ENCODE measurements around the gene CCL21.
"Not testable (repeated sequence)": the region's sequence is repeated elsewhere in the genome, so short reads cannot be mapped to it uniquely, and the experiment has no call there.

Gene CCL21

GRCh38 chr9:34710023-34710422 is at the start of gene CCL21:
Gene CCL21 (minus strand): TSS chr9:34710136. CDS start chr9:34710066, 70 bp downstream.
- FAIRE-seq (no peak), DNase-seq (ENCODE audit: extremely low spot score, insufficient read length, low read depth) (no peak)

- FAIRE-seq (no peak), DNase-seq (ENCODE audit: extremely low spot score, insufficient read length, low read depth) (no peak)
Observed at GRCh38 chr9:34759432-34760134, 49.6 kb upstream of the CCL21 start.

GRCh38 chr9:34750320-34750719 is 40.4 kb upstream of the CCL21 start:
- not testable (repeated sequence) for DNase-seq (ENCODE audit: extremely low spot score, insufficient read length, low read depth); FAIRE-seq

GRCh38 chr9:34746526-34746925 is 36.6 kb upstream of the CCL21 start:
- no peak for FAIRE-seq

GRCh38 chr9:34744295-34745221 is 34.6 kb upstream of the CCL21 start:
- no peak for FAIRE-seq
- DNase-seq (ENCODE audit: extremely low spot score, insufficient read length, low read depth), result no peak

More at GRCh38 chr9:34746526-34746925, 36.6 kb upstream of the CCL21 start:
- no peak for DNase-seq (ENCODE audit: extremely low spot score, insufficient read length, low read depth)

- FAIRE-seq, result no peak
- DNase-seq (ENCODE audit: extremely low spot score, insufficient read length, low read depth), result no peak
Observed at GRCh38 chr9:34742710-34743109, 32.8 kb upstream of the CCL21 start.

GRCh38 chr9:34741628-34742027 is 31.7 kb upstream of the CCL21 start:
- DNase-seq (ENCODE audit: extremely low spot score, insufficient read length, low read depth) (no peak), FAIRE-seq (no peak)

GRCh38 chr9:34740176-34740575 is 30.2 kb upstream of the CCL21 start:
- not testable (repeated sequence) for FAIRE-seq; DNase-seq (ENCODE audit: extremely low spot score, insufficient read length, low read depth)

GRCh38 chr9:34737677-34738260 is 27.8 kb upstream of the CCL21 start:
- FAIRE-seq (no peak), DNase-seq (ENCODE audit: extremely low spot score, insufficient read length, low read depth) (no peak)

- FAIRE-seq (no peak), DNase-seq (ENCODE audit: extremely low spot score, insufficient read length, low read depth) (no peak)
Observed at GRCh38 chr9:34734720-34735119, 24.8 kb upstream of the CCL21 start.

- DNase-seq (ENCODE audit: extremely low spot score, insufficient read length, low read depth) (no peak), FAIRE-seq (no peak)
Observed at GRCh38 chr9:34732886-34733285, 22.9 kb upstream of the CCL21 start.

- FAIRE-seq, result no peak
- no peak for DNase-seq (ENCODE audit: extremely low spot score, insufficient read length, low read depth)
Observed at GRCh38 chr9:34732478-34732877, 22.5 kb upstream of the CCL21 start.

GRCh38 chr9:34723141-34723540 is 13.2 kb upstream of the CCL21 start:
- no peak for DNase-seq (ENCODE audit: extremely low spot score, insufficient read length, low read depth)
- no peak for FAIRE-seq

GRCh38 chr9:34719769-34720025 is 9.8 kb upstream of the CCL21 start:
- DNase-seq (ENCODE audit: extremely low spot score, insufficient read length, low read depth); FAIRE-seq: not testable (repeated sequence)

- DNase-seq (ENCODE audit: extremely low spot score, insufficient read length, low read depth) (no peak), FAIRE-seq (no peak)
Observed at GRCh38 chr9:34719021-34719768, 9.3 kb upstream of the CCL21 start.

- FAIRE-seq (no peak), DNase-seq (ENCODE audit: extremely low spot score, insufficient read length, low read depth) (no peak)
Observed at GRCh38 chr9:34717996-34718614, 8.2 kb upstream of the CCL21 start.

- FAIRE-seq, result no peak
- no peak for DNase-seq (ENCODE audit: extremely low spot score, insufficient read length, low read depth)
Observed at GRCh38 chr9:34716711-34717110, 6.8 kb upstream of the CCL21 start.

GRCh38 chr9:34715639-34716215 is 5.8 kb upstream of the CCL21 start:
- no peak for DNase-seq (ENCODE audit: extremely low spot score, insufficient read length, low read depth)
- FAIRE-seq, result no peak

GRCh38 chr9:34714007-34714406 is 4.1 kb upstream of the CCL21 start:
- FAIRE-seq (no peak), DNase-seq (ENCODE audit: extremely low spot score, insufficient read length, low read depth) (no peak)

- DNase-seq (ENCODE audit: extremely low spot score, insufficient read length, low read depth) (no peak), FAIRE-seq (no peak)
Observed at GRCh38 chr9:34712140-34712539, 2.2 kb upstream of the CCL21 start.
